HG03342 (cell line): ENCODE results near the gene IGSF21.
"Not testable (repeated sequence)": the region's sequence is repeated elsewhere in the genome, so short reads cannot be mapped to it uniquely, and the experiment has no call there.

Source experiments
- ATAC-seq: cut with Tn5 transposase; IDR thresholded peaks from one replicate; pipeline ENCODE4 v1.9.1; 2021; ENCODE audit warnings: mild to moderate bottlenecking, moderate library complexity; ENCODE audit not compliant: unreplicated experiment

Gene IGSF21

GRCh38 chr1:18414872-18415447 lies 307.4 kb downstream of the IGSF21 start:
- ATAC-seq: no peak

GRCh38 chr1:18415448-18416027 lies 307.9 kb downstream of the IGSF21 start:
- no peak for ATAC-seq

- ATAC-seq: not testable (repeated sequence)
Measured at GRCh38 chr1:18416126-18416525, 308.5 kb downstream of the IGSF21 start.

- ATAC-seq: no peak
Measured at GRCh38 chr1:18417316-18418269, 310.0 kb downstream of the IGSF21 start.

GRCh38 chr1:18419113-18419844 lies 311.7 kb downstream of the IGSF21 start:
- no peak for ATAC-seq

- no peak for ATAC-seq
Measured at GRCh38 chr1:18419845-18420184, 312.2 kb downstream of the IGSF21 start.

- no peak for ATAC-seq
Measured at GRCh38 chr1:18422076-18422777, 314.6 kb downstream of the IGSF21 start.

GRCh38 chr1:18422954-18423353 lies 315.4 kb downstream of the IGSF21 start:
- ATAC-seq: no peak

GRCh38 chr1:18426580-18426979 lies 319.0 kb downstream of the IGSF21 start:
- no peak for ATAC-seq
